ENCODE measurements around the gene VPS33A. TPM values are rescaled to one million over a fixed set of nuclear protein-coding genes. Genes with fewer than 3 reads are reported as not detected.

VPS33A gene
- total and polyA plus RNA-seq, 2 donors from 2014 or later: 11.1 to 20.1 TPM

DNA sequence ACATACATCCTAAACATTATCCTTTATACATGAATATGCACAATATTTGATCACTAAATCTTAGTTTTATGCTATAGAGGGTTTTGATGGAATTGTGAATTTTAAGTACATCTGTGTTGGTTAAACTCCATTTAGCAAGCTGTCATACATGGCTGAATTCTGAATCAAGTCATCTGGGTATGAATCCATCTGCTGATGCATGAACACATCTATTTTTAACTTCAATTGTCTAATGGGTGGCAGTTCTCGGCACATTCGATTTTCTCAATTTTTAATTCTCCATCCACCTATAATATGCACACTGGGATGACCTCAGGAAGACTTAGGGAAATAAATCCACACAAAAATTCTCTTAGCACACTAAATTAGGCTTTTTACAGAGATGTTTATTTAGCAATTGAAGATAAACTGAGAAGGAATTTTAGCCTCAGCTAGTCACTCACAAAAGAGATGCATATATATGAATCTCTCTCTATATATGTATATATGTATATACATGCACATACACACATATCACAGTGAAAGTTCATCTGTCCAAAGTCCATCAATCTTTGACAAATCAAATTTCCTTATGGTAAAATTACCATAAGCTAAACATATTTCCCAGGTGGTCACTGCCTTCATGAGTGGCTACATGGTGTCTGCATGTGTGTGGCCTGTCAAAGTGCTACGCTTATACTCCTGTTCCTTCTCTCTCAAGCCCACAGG is 44.5 kb upstream of the VPS33A start:
- Histone ChIP-seq H3K4me1 (ENCODE audit: control insufficient read depth in 2 of 3, insufficient read depth in 2 of 3, low read depth in 1 of 3, low read length in 3 of 3) (no peaks in the 10 kb centered on the region), H3K36me3 (ENCODE audit: control insufficient read depth in 2 of 3, insufficient read depth in 3 of 3, low read length in 3 of 3) (peaks cover 0 to 26% (median 16%) of the 10 kb centered on the region in 3 donors), H3K27ac (ENCODE audit: low read depth in 2 of 2, low read length in 2 of 2) (no peak overlapping the region), H3K4me3 (ENCODE audit: low read length in 3 of 3) (no peak overlapping the region), H3K27me3 (ENCODE audit: control insufficient read depth, insufficient read depth, low read length) (no peaks in the 10 kb centered on the region), H3K9ac (ENCODE audit: low read length in 3 of 3) (no peak overlapping the region), H3K9me3 (ENCODE audit: control insufficient read depth in 2 of 3, insufficient read depth in 1 of 3, low read length in 3 of 3) (no peaks in the 10 kb centered on the region)
- intact Hi-C loops (cut with DNase I): no loop called here
- FAIRE-seq (no peak), DNase-seq (no peak)
- TF ChIP-seq, protein P1, sequence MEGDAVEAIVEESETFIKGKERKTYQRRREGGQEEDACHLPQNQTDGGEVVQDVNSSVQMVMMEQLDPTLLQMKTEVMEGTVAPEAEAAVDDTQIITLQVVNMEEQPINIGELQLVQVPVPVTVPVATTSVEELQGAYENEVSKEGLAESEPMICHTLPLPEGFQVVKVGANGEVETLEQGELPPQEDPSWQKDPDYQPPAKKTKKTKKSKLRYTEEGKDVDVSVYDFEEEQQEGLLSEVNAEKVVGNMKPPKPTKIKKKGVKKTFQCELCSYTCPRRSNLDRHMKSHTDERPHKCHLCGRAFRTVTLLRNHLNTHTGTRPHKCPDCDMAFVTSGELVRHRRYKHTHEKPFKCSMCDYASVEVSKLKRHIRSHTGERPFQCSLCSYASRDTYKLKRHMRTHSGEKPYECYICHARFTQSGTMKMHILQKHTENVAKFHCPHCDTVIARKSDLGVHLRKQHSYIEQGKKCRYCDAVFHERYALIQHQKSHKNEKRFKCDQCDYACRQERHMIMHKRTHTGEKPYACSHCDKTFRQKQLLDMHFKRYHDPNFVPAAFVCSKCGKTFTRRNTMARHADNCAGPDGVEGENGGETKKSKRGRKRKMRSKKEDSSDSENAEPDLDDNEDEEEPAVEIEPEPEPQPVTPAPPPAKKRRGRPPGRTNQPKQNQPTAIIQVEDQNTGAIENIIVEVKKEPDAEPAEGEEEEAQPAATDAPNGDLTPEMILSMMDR (IDR thresholded peaks at IDR 0.05; ENCODE audit: borderline replicate concordance, extremely low read depth, insufficient read depth): no peak

DNA sequence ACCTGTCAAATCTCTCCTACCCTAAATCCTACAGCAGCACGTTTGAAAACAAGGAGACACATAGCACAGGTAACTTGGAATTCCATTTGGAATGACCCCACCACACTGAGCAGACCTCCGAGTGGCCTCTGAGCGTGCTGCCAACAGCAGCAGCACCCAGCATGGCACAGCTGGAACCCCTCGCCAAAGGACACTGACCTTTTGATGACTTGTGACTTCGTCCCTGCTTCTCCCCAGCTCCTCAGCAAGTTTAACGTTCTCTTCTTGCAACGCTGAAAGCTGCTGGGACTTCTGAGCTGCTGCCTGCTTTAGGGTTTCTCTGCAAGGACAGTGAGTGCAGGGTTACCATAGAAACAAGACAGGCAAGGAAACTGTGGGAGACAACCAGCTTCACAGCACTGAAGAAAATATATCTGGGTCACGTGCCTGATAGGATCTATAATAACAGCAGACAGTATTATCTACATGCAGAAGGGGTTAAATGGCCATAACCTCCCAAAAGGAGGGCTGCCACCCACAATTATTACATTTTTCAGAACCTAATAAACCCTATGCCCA is 43.3 kb upstream of the VPS33A start:
- Histone ChIP-seq H3K4me1 (ENCODE audit: control insufficient read depth in 2 of 3, insufficient read depth in 2 of 3, low read depth in 1 of 3, low read length in 3 of 3) (no peaks in the 10 kb centered on the region), H3K9me3 (ENCODE audit: control insufficient read depth in 2 of 3, insufficient read depth in 1 of 3, low read length in 3 of 3) (no peaks in the 10 kb centered on the region), H3K9ac (ENCODE audit: low read length in 3 of 3) (no peak overlapping the region), H3K27ac (ENCODE audit: low read depth in 2 of 2, low read length in 2 of 2) (no peak overlapping the region), H3K4me3 (ENCODE audit: low read length in 3 of 3) (no peak overlapping the region), H3K36me3 (ENCODE audit: control insufficient read depth in 2 of 3, insufficient read depth in 3 of 3, low read length in 3 of 3) (peaks cover 0 to 26% (median 21%) of the 10 kb centered on the region in 3 donors), H3K27me3 (ENCODE audit: control insufficient read depth, insufficient read depth, low read length) (no peaks in the 10 kb centered on the region)
- no peak for FAIRE-seq
- intact Hi-C loops (cut with DNase I): no loop called here
- no peak for DNase-seq
- TF ChIP-seq, protein P1 (IDR thresholded peaks at IDR 0.05; ENCODE audit: borderline replicate concordance, extremely low read depth, insufficient read depth): no peak

DNA sequence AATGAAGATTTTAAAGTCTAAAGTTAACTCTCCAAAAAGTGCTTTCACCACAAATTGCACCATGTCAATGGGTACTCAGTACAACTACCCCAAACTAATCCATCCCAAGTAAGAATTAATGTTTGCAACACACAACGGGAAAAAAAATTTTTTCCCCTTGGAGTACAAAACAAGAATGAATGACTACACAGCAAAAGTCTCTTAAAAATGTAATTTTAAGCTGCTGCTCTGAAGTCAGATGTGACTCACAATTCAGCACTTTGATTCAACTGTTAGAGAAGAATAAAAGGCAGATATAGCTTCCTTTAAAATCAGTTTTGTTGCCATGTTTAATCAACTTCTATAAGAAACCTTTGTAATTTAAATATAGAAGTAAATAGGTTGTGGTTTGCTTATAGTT is 42.5 kb upstream of the VPS33A start:
- H3K9me3 ChIP-seq (ENCODE audit: control insufficient read depth in 2 of 3, insufficient read depth in 1 of 3, low read length in 3 of 3): no peaks in the 10 kb centered on the region
- H3K36me3 ChIP-seq (ENCODE audit: control insufficient read depth in 2 of 3, insufficient read depth in 3 of 3, low read length in 3 of 3): peaks cover 0 to 26% (median 18%) of the 10 kb centered on the region in 3 donors
- H3K4me3 ChIP-seq (ENCODE audit: low read length in 3 of 3): no peak overlapping the region
- H3K27me3 ChIP-seq (ENCODE audit: control insufficient read depth, insufficient read depth, low read length): no peaks in the 10 kb centered on the region
- intact Hi-C loops (cut with DNase I): no loop called here
- DNase-seq (no peak), FAIRE-seq (no peak)
- TF ChIP-seq, protein P1 (IDR thresholded peaks at IDR 0.05; ENCODE audit: borderline replicate concordance, extremely low read depth, insufficient read depth): no peak
- no peak overlapping the region for H3K9ac ChIP-seq (ENCODE audit: low read length in 3 of 3)
- H3K4me1 ChIP-seq (ENCODE audit: control insufficient read depth in 2 of 3, insufficient read depth in 2 of 3, low read depth in 1 of 3, low read length in 3 of 3): no peaks in the 10 kb centered on the region
- H3K27ac ChIP-seq (ENCODE audit: low read depth in 2 of 2, low read length in 2 of 2): no peak overlapping the region

Data from kidney (tissue), 14 donors.